K562 (cell line): Measurements from ENCODE around the gene HEATR1. TPM values are rescaled to one million over a fixed set of nuclear protein-coding genes. Genes with fewer than 3 reads are reported as not detected.

Experiments used
- BCLAF1 ChIP-seq, 2 experiments: fragments of 450-650 bp in 1 of 2; IDR thresholded peaks; 2 replicates each; pipeline ENCODE4 v1.6.1; 2011 to 2017; ENCODE audit warnings: low read depth in 2 of 2, antibody characterized with exemption in 1 of 2, borderline replicate concordance in 1 of 2, low read length in 1 of 2, mild to moderate bottlenecking in 1 of 2, mixed read lengths in 1 of 2; ENCODE audit not compliant: control insufficient read depth in 1 of 2
- CREB1 ChIP-seq, 2 experiments: sonication (generic) in 1 of 2; formaldehyde crosslinking in 1 of 2; IDR thresholded peaks; 2 replicates each; pipeline versions ENCODE4 v1.6.1 to v1.8.0; 2012 to 2022; ENCODE audit warnings: inconsistent platforms in 1 of 2, mild to moderate bottlenecking in 1 of 2, missing genetic modification reagents in 1 of 2, moderate library complexity in 1 of 2
- DMBX1 ChIP-seq: fragments of 250-450 bp; sonication (Bioruptor Pico); IDR thresholded peaks from 2 replicates; pipeline ENCODE4 v1.8.0; 2022; ENCODE audit warnings: inconsistent platforms, mild to moderate bottlenecking, moderate library complexity, borderline replicate concordance
- ILK ChIP-seq: fragments of 450-650 bp; IDR thresholded peaks from 2 replicates; pipeline ENCODE4 v1.6.1; 2016; ENCODE audit warnings: missing genetic modification characterization, low read depth, mild to moderate bottlenecking, missing compliant biosample characterization, moderate library complexity, borderline replicate concordance
- MBD1 ChIP-seq: fragments of 250-450 bp; sonication (Bioruptor Pico); IDR thresholded peaks from 2 replicates; pipeline ENCODE4 v1.8.0; 2022; ENCODE audit warnings: inconsistent platforms
- PURB ChIP-seq: sonication (generic); formaldehyde crosslinking; IDR thresholded peaks from 2 replicates; pipeline ENCODE4 v1.9.0; 2021; ENCODE audit warnings: low read depth, mild to moderate bottlenecking, missing genetic modification reagents
- ZBTB40 ChIP-seq, 2 experiments: fragments of 450-650 bp in 1 of 2; sonication (generic) in 1 of 2; formaldehyde crosslinking in 1 of 2; IDR thresholded peaks; 2 replicates each; pipeline versions ENCODE4 v1.7.1 to v1.9.0; 2016 to 2022; ENCODE audit warnings: inconsistent platforms in 1 of 2, mild to moderate bottlenecking in 1 of 2, missing genetic modification reagents in 1 of 2
- ZFP91 ChIP-seq: sonication (generic); formaldehyde crosslinking; IDR thresholded peaks from 2 replicates; pipeline ENCODE4 v1.8.0; 2022; ENCODE audit warnings: mild to moderate bottlenecking, missing genetic modification reagents
- polyA plus RNA-seq, 8 experiments: library from polyadenylated mRNA; depleted of rRNA in 4 of 8; stranded (reverse) in 5 of 8; unstranded in 3 of 8; fragments of >200 nt; fragmentation: Nextera tagmentation in 2 of 8; fragmentation: Illumina TruSeq in 1 of 8; extraction: Ambion mirVana in 2 of 8; extraction: Trizol in 1 of 8; gene quantifications; 2 replicates each; pipeline versions ENCODE4 v1.2.1 to v1.2.3, GENCODE V29; 2011 to 2014; ENCODE audit warnings: inconsistent platforms in 1 of 8, missing spikeins in 1 of 8
- total RNA-seq, 7 experiments: library from RNA; depleted of rRNA in 6 of 7; stranded (reverse); fragments of >200 nt in 6 of 7; fragmentation: Illumina TruSeq in 2 of 7; extraction: Trizol in 2 of 7; gene quantifications; 2 replicates each; pipeline versions ENCODE4 v1.2.1 to v1.2.3, GENCODE V29; 2011 to 2021; ENCODE audit warnings: low replicate concordance in 1 of 7

Gene HEATR1
- total and polyA plus RNA-seq, 9 of the 15 experiments (the other 6 are each of a cell fraction or from before 2014, with no cell fraction given): 28.3 to 108 (median 50.9) TPM

DNA sequence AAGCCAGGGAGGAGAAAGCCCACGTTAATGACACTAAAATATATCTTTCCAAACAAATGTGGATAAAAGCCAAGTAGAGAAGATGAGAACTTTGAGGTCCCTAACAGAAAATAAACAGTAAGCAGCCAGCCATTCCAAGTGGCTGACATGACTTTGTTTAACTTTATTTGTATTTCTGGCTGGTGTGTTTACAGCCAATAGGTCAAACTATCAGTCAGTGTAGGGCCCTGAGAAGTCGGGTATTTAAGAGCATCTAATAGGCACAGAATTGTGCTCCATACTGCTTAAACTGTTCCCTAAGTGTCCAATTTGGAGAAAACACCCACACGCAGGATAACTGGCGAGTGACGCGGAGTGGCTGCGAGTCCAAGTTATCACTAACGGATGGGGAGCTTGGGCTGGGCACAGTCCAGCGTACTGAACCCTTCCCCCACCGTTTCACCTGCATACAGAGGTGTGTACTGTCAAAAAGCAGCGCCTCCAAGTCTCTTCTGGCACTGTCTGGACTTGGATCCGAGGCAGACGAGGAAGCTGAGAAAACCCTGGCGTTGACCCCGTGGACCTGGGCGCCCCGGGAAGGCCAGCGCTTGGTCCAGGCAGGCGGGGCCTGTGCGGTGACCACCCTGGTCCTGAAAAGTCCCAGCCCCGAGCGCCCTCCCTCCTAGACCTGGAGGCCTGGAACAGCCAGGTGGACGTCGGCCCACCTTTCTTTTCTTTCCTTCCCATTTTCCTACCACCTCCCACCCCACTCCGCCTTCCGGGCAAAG, 81.2 kb downstream of the HEATR1 start (continued):
- TF ChIP-seq BCLAF1 (IDR thresholded peaks at IDR 0.05; ENCODE audit: borderline replicate concordance in 1 of 2, control insufficient read depth in 1 of 2, low read depth in 2 of 2, low read length in 1 of 2) (no peak), ZFP91 (CRISPR knock-in tag) (no peak), PURB (CRISPR knock-in tag) (no peak), ZBTB40 (IDR thresholded peaks at IDR 0.05) (peak; percentile 76), ZBTB40 (CRISPR knock-in tag; IDR thresholded peaks at IDR 0.05) (no peak), DMBX1 (CRISPR knock-in tag) (0 out of 2 replicates have a peak, but pooled peaks have one; percentile 10), MBD1 (CRISPR knock-in tag) (0 out of 2 replicates have a peak, but pooled peaks have one; percentile 62), ILK (tag) (no peak), CREB1 (IDR thresholded peaks at IDR 0.05) (no peak), CREB1 (CRISPR knock-in tag; IDR thresholded peaks at IDR 0.05) (peak; percentile 17; the same call in 1 of the 2 replicates)
